ENCODE data around the gene CACNA1E.

Gene CACNA1E
- 0 reads per million in 2 donors for total RNA-seq

DNA sequence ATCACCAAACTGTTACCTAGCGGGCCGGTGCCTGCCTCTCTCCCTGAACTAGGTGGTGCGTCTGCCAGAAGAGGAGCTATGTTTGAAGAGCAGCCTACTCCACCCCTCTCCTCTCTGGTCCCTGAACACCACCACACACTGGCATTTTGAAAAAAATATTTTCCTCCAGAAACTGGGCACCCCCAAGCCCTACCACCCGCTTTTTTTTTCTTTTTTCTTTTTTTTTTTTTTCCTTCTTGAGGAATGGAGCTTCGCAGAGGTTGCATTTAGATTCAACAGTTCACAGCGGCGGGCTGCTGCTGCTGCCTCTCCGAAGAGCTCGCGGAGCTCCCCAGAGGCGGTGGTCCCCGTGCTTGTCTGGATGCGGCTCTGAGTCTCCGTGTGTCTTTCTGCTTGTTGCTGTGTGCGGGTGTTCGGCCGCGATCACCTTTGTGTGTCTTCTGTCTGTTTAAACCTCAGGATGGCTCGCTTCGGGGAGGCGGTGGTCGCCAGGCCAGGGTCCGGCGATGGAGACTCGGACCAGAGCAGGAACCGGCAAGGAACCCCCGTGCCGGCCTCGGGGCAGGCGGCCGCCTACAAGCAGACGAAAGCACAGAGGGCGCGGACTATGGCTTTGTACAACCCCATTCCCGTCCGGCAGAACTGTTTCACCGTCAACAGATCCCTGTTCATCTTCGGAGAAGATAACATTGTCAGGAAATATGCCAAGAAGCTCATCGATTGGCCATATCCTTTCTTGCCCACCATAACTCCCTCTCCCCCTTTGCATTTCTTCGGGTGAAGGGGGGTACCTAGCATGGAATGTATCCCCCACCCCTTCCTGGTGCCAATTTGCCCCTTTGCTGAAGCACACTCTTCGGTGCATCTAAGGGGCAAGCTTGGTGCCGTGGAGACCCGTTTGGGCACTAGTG is at the start of gene CACNA1E:
CACNA1E (plus strand) TSS at position 233 of the 911 bp plus-strand sequence; CDS start at position 461, 228 bp downstream.
- DNase-seq = no peak

GRCh38 chr1:181433931-181434330 is 49.4 kb upstream of the CACNA1E start:
- no peak for DNase-seq

GRCh38 chr1:181438013-181438412 is 45.3 kb upstream of the CACNA1E start:
- no peak for DNase-seq

DNA sequence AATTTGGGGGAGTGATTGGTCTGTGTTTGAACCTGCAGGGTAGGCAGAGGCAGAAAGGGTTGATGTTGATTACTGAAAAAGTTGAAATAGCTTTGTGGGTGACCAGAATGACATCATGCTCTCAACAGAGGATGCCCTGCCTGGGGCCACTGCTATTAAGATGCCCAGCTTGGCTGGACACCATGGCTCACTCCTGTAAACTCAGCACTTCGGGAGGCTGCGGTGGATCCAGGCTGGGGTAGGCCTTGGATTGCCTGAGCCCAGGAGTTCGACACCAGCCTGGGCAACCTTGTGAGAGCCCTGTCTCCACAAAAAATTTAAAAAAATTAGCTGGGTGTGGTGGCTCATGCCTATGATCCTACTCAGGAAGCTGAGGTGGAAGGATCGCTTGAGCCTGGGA is 42.8 kb upstream of the CACNA1E start:
- DNase-seq = no peak

- no peak for DNase-seq
These were observed 41.2 kb upstream of the CACNA1E start for GRCh38 chr1:181442181-181442525.

DNA sequence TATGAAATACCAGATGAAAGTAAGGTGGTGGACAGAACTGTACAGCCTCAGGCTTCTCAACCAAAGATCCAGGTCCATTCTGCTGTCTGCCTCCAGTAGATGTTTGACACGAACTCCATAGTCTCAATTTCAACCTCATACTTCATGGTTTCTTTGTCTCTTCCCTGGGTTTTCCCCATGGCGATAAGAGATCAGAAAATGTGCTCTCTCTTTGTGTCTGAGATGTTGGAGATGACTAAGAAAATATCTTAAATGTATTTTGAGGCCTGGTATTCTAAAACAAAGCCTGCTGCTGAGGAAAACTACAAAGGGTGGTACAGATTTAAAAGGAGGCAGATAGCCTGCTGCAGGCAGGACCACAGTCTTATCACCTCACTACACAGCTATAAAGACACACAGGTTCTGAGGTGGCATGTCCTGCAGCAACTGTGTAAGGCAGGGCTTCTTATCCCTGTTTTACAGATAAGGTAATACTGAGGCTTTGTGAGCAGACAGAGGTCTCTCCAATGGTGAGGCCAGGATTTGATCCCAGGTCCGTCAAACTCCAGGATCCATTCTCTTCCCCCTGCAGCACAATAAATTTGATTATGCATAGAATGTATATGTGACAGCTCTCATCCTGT is 40.0 kb upstream of the CACNA1E start:
- no peak for DNase-seq

- DNase-seq = no peak
These were observed 37.9 kb upstream of the CACNA1E start for GRCh38 chr1:181445436-181445835.

DNA sequence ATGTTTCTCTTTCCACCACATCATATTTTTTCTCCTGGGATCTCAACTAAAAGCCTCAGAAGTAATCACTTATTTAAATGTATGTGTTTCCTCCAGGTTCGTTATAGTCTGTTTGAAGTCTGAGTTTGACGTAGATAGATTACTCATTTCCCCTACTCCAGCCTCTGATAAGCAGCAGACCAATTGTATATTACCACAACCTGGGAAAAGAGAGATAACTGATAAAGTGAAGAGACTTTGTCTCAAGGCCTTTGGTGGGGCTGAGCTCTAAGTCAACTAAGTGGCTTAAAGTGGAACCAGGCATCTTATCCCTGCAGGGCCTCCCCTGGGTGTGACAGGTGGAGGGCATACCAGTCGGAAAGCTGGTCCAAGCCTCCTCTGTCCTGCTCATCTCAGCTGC is 34.9 kb upstream of the CACNA1E start:
- DNase-seq = no peak

DNA sequence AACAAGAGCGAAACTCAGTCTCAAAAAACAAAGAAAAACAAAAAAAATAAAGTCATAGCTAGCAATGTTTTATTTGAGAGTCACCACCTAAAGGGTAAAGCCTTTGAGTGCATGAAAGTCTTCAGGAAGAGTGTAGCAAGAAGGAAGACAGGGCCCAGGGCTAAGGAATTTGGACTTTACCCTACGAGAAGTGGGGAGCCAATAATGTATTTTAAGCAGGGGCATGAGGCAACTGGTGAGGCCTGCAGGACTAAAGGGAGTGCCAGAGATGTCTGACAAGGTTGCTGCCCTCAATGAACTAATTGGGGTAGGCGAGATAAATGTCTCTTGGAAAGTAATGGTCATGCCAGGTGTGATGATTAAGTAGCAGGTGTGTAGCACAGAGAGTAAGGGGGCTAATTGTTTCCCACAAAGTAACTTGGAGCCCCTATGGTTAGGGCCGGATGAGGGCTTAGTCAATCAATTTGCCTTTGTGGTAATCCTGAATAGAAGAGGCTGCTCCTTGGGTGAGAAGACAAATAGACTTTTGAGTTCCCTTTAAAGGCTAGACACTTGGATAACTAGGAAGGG is 31.6 kb upstream of the CACNA1E start:
- DNase-seq = no peak

DNA sequence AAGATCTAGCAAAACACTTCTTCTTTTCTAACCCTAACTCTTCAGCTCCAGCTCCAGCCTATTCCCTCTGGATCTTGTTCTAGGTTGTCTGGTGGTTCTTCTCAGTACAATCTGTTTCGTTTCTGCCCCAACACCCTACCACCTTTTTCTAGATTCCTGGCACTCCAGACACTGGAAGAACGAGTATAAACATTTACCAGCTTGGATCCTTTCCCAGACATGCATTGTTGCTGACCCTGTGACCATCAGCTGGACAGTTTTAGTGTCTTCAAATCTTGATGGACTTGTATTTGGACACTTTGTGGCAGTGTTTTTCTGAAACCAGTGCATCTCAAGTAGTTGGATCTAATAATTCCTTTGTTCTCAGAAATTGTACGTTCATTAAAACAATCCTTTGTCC is 30.6 kb upstream of the CACNA1E start:
- DNase-seq = no peak

DNA sequence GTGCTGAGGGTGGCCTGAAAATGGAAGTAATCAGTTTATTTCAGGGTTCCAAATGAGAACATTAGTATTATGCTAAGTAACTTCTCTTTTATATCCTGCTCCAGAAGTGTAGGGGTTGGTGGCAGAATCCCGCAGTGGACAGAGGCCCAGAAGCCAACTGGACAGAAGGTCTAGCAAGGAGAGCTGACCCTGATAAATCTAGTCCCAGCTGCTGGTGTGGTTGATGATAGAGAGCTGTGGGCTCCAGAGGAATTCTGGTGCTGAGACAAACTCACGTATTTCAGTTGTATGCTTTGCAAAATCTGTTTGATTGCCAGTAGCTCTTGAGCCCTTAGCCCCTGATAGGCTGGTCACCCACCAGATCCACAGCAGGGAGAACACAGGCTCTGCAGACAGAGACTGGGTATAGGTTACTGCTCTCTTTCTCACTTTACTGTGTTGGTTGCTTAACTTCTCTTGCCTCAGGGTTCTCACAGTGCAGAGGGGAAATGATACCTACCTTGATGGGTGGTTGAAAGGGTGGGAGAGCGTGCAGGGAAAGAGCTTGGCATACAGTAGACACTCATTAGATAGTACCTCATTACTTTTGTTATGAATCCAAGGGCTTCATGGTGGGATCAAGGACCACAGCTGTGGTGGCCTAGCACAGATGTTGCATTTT is 29.6 kb upstream of the CACNA1E start:
- no peak for DNase-seq

DNA sequence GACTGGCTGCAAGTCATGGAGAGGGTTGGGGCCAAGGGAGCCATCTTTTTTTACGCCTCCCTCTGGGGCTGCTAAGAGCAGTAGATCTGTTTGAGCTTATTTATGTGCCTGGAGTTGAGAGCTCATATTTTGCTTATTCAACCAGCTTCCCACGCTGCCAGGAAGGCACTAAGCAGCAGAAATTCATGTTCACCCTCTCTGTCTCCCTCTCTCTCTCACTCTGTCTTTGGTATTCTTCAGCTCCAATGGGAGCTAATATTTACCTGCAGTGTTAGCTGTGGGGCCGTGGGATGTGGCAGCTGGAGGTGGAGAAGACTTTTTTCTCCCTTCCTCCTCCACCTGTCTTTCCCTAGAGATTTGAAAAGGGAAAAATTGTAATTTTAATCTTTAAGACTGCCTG is 26.8 kb upstream of the CACNA1E start:
- no peak for DNase-seq

DNA sequence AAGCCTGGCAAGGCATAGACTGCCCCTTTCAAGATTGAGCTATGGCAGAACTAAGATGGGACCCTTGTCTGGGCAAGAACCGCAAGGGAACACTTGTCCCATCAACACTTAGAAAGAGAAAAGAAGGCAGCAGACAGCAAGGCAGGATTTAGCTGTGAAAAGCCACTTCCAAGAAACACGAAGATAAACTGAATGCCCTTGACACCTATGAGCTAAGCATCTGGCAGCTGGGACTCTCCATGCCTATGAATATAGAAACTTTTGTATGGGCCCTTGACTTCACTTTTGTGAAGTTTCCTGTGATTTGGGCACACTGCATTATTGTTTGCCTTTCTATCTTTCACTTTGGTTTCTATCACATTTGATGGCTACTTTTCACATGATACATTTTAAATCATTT is 24.9 kb upstream of the CACNA1E start:
- no peak for DNase-seq

DNA sequence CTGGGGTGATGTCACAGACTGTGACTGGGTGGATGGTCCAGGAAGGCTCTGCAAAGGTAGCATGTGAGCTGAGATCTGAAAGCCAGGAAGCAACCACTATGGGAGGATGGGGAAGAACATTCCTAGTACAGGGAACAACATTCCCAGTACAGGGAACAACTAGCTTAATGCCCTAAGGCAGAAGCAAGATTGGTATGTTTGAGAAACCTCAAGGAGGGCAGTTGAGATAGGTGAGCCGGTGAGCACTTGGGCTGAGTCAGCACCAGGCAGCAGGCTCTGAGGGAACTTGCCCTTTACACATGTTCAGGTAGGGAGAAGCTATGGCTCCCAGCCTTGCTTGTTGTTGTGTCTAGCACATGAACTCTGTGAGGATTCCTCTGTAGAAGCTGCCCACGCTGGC is 24.2 kb upstream of the CACNA1E start:
- DNase-seq = no peak

- DNase-seq = no peak
These were observed 13.5 kb upstream of the CACNA1E start for GRCh38 chr1:181469829-181470228.

DNA sequence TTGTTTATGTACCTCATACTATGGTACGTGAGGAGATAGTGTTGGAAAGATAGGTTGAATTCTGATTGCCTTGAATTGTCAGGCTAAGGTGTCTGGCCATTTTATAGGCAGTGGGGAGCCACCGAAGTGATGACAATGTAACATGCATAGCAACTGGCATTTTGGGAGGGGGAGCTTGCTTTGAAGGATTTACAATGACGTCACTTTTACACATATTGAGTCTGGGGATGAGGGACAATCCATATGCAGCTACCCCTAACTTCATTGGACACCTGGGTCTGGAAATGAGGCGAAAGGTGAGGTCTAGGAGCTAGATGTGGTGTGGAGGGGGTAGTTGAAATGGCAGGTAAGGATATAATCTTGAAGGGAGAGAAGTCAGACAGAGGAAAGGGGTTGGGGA is 7.7 kb upstream of the CACNA1E start:
- DNase-seq = no peak

- DNase-seq = no peak
These were observed 6.7 kb upstream of the CACNA1E start for GRCh38 chr1:181476581-181476980.

- no peak for DNase-seq
These were observed 5.0 kb upstream of the CACNA1E start for GRCh38 chr1:181478306-181478705.

DNA sequence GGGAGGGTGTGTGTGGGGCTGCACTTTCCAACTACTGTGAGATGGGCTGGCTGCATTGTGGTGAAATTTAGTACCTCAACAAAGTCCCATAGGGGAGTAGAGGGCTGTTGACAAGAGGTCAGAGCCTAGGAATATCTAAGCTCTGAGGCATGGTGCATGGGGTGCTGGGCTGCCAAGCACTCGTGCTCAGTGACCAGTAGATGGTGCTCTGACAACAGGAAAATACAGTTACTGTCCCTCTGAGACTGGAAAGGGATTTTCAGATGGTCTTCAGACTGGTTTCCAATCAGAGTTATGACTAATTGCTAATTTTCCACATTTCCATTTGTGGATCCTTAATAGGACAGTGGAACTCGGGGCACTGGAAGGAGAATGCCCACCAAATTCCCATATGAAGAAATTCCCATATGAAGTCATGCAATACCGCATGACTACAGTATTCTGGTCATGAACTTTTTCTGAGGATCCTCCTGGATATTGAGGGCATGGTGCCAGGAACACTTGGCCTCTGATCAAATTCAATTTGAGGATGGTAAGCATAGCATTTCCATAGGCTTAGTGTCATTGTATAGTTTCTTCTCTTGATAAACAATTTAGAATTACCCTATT is 4.1 kb upstream of the CACNA1E start:
- DNase-seq = no peak

DNA sequence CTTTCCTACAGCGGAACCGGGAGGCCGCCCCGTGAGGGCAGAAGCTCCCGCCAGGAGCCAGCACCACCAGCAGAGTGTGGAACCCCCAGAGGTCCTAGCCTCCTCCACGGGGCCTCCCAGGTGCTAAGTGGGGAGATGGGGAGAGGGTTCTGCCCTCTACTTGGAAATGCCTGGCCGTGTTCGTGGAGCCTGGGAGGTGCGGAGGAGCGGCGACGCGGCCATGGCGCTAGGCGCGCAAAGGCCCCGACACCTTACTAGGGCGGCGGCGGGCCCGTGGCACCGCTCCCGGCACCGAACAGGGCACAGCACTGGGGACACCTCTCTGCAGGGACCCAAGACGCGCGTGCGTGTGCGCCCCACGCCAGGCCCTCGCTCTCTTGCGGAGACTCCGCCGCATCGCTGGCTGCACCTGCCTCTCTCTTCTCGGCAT is 1.3 kb upstream of the CACNA1E start:
- no peak for DNase-seq

GRCh38 chr1:181482521-181483284 is 614 bp upstream of the CACNA1E start:
- no peak for DNase-seq

GRCh38 chr1:181484821-181485220 is 1.5 kb downstream of the CACNA1E start:
- no peak for DNase-seq
